Astrocyte (in vitro differentiated cells and primary cell): ENCODE measurements around the gene VRK2. TPM values are rescaled to one million over a fixed set of nuclear protein-coding genes. Genes with fewer than 3 reads are reported as not detected.

Experiments
- DNase-seq: peaks from one replicate; pipeline ENCODE4 v3.0.0-alpha.2; 2010; ENCODE audit warnings: low read depth
- FAIRE-seq: peaks from 2 replicates; lab custom pipeline; 2011; peaks lifted over from hg19 to GRCh38; lab: Jason Lieb, UNC
- H2AFZ ChIP-seq: 2 replicates; pipeline ENCODE4 v1.6.0; 2012; ENCODE audit warnings: low read depth, low read length, inconsistent platforms
- H3K27ac ChIP-seq: 2 replicates; pipeline ENCODE4 v1.5.1; 2011; ENCODE audit warnings: low read depth, low read length, inconsistent platforms
- H3K27me3 ChIP-seq: 2 replicates; pipeline ENCODE4 v1.6.0; 2011; ENCODE audit warnings: low read length, inconsistent platforms; ENCODE audit not compliant: insufficient read depth
- H3K36me3 ChIP-seq: 2 replicates; pipeline ENCODE4 v1.5.1; 2011; ENCODE audit warnings: low read length, inconsistent platforms; ENCODE audit not compliant: insufficient read depth
- H3K4me1 ChIP-seq: 2 replicates; pipeline ENCODE4 v1.5.1; 2011; ENCODE audit warnings: low read length, inconsistent platforms; ENCODE audit not compliant: insufficient read depth
- H3K4me2 ChIP-seq: 2 replicates; pipeline ENCODE4 v1.6.0; 2012; ENCODE audit warnings: low read length, inconsistent platforms
- H3K4me3 ChIP-seq: 2 replicates; pipeline ENCODE4 v1.5.1; 2011; ENCODE audit warnings: low read depth, mild to moderate bottlenecking, low read length, inconsistent platforms; ENCODE audit not compliant: insufficient read depth
- H3K79me2 ChIP-seq: 2 replicates; pipeline ENCODE4 v1.6.0; 2012; ENCODE audit warnings: mild to moderate bottlenecking, low read length, inconsistent platforms; ENCODE audit not compliant: insufficient read depth
- H3K9ac ChIP-seq: 2 replicates; pipeline ENCODE4 v1.6.0; 2012; ENCODE audit warnings: mild to moderate bottlenecking, low read length, inconsistent platforms
- H3K9me3 ChIP-seq: 2 replicates; pipeline ENCODE4 v1.5.1; 2012; ENCODE audit warnings: low read depth, mild to moderate bottlenecking, low read length, inconsistent platforms; ENCODE audit not compliant: insufficient read depth
- H4K20me1 ChIP-seq: 2 replicates; pipeline ENCODE4 v1.6.0; 2012; ENCODE audit warnings: low read length, inconsistent platforms; ENCODE audit not compliant: insufficient read depth
- H3K27ac Mint-ChIP-seq: one replicate; pipeline ENCODE4 v1.8.0; 2021; ENCODE audit warnings: mild to moderate bottlenecking, mixed read lengths; ENCODE audit not compliant: unreplicated experiment
- H3K27me3 Mint-ChIP-seq: one replicate; pipeline ENCODE4 v1.8.0; 2021; ENCODE audit warnings: low read depth, mixed read lengths; ENCODE audit not compliant: unreplicated experiment
- H3K36me3 Mint-ChIP-seq: one replicate; pipeline ENCODE4 v1.8.0; 2021; ENCODE audit warnings: low read depth, mixed read lengths; ENCODE audit not compliant: unreplicated experiment
- H3K4me1 Mint-ChIP-seq: one replicate; pipeline ENCODE4 v1.8.0; 2021; ENCODE audit warnings: low read depth, mixed read lengths; ENCODE audit not compliant: unreplicated experiment
- H3K4me3 Mint-ChIP-seq: one replicate; pipeline ENCODE4 v1.8.0; 2021; ENCODE audit warnings: mild to moderate bottlenecking, moderate library complexity, mixed read lengths; ENCODE audit not compliant: unreplicated experiment
- H3K9me3 Mint-ChIP-seq: one replicate; pipeline ENCODE4 v1.8.0; 2021; ENCODE audit warnings: mild to moderate bottlenecking, mixed read lengths; ENCODE audit not compliant: unreplicated experiment
- EZH2 ChIP-seq: IDR thresholded peaks from 2 replicates; pipeline ENCODE4 v1.6.1; 2012; ENCODE audit warnings: mild to moderate bottlenecking, low read length, inconsistent platforms; ENCODE audit not compliant: insufficient read depth
- total RNA-seq: library from RNA; stranded (reverse); gene quantifications from 2 replicates; pipeline ENCODE4 v1.2.1, GENCODE V29; 2021
- TF ChIP-seq, protein P1 (sequence below): IDR thresholded peaks from 2 replicates; pipeline ENCODE4 v1.5.1; 2011; ENCODE audit warnings: low read depth, mild to moderate bottlenecking, inconsistent platforms, low read length, moderate library complexity; ENCODE audit not compliant: insufficient read depth

The VRK2 gene
- total RNA-seq, 1 donor from 2014 or later, result 28.6 TPM

DNA sequence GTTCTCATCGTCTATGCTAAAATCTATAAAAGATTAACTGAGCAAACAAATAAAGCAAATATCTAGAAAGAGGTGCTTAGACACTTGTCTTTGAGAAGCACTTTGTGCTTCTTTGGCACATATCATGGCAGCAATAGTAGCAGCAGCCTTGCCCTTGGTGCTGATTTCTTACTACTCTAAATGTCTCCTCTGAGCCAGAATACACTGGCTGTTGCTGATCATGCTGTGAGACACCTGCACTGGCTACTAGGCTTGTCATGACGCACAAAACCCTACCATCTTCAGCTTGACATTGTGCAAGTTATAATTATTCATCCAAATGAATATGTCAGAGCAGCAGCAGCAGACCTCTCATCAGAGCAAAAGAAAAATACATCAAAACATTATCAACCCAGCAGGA is 147.9 kb downstream of the VRK2 start:
- no peak for FAIRE-seq

DNA sequence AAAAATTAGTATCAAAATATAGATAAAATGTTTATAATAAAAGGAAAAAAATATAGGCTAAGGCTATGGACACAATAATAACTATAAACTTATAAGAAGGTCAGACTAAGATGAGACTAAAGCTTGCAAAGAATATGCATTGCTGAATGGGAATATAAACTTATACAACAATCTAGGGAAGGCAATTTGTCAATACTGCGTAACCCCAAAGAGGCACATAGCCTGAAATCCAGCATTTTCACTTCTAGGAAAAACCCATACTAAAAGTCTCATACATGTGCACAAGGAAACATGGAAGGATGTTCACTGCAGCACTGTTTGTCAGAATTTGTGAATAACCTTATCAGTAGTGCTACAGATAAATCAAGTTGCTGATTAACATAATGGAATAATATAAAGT is 149.1 kb downstream of the VRK2 start:
- TF ChIP-seq, protein P1, sequence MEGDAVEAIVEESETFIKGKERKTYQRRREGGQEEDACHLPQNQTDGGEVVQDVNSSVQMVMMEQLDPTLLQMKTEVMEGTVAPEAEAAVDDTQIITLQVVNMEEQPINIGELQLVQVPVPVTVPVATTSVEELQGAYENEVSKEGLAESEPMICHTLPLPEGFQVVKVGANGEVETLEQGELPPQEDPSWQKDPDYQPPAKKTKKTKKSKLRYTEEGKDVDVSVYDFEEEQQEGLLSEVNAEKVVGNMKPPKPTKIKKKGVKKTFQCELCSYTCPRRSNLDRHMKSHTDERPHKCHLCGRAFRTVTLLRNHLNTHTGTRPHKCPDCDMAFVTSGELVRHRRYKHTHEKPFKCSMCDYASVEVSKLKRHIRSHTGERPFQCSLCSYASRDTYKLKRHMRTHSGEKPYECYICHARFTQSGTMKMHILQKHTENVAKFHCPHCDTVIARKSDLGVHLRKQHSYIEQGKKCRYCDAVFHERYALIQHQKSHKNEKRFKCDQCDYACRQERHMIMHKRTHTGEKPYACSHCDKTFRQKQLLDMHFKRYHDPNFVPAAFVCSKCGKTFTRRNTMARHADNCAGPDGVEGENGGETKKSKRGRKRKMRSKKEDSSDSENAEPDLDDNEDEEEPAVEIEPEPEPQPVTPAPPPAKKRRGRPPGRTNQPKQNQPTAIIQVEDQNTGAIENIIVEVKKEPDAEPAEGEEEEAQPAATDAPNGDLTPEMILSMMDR, result no peak
- TF ChIP-seq EZH2, result no peak
- Histone ChIP-seq H3K36me3 (no peaks in the 10 kb centered on the region), H3K9ac (no peak overlapping the region), H3K9me3 (no peaks in the 10 kb centered on the region), H3K79me2 (no peaks in the 10 kb centered on the region), H3K4me2 (no peak overlapping the region), H3K4me1 (no peaks in the 10 kb centered on the region), H4K20me1 (no peaks in the 10 kb centered on the region), H3K27me3 (no peaks in the 10 kb centered on the region), H2AFZ (no peak overlapping the region), H3K27ac (no peak overlapping the region), H3K4me3 (no peak overlapping the region)
- Mint-ChIP-seq H3K4me3 (no peak overlapping the region), H3K9me3 (no peaks in the 10 kb centered on the region), H3K36me3 (no peaks in the 10 kb centered on the region), H3K27me3 (no peaks in the 10 kb centered on the region), H3K4me1 (no peaks in the 10 kb centered on the region), H3K27ac (no peak overlapping the region)
- FAIRE-seq (no peak), DNase-seq (no peak)

More for the DNA sequence above, 147.9 kb downstream of the VRK2 start:
- Mint-ChIP-seq H3K27me3 (no peaks in the 10 kb centered on the region), H3K4me1 (no peaks in the 10 kb centered on the region), H3K27ac (no peak overlapping the region), H3K36me3 (no peaks in the 10 kb centered on the region), H3K4me3 (no peak overlapping the region), H3K9me3 (no peaks in the 10 kb centered on the region)
- Histone ChIP-seq H3K79me2 (no peaks in the 10 kb centered on the region), H3K4me3 (no peak overlapping the region), H3K9me3 (no peaks in the 10 kb centered on the region), H3K36me3 (no peaks in the 10 kb centered on the region), H4K20me1 (no peaks in the 10 kb centered on the region), H3K27ac (no peak overlapping the region), H3K27me3 (no peaks in the 10 kb centered on the region), H3K4me1 (no peaks in the 10 kb centered on the region), H3K4me2 (no peak overlapping the region), H2AFZ (no peak overlapping the region), H3K9ac (no peak overlapping the region)
- no peak for TF ChIP-seq EZH2
- TF ChIP-seq, protein P1, result no peak
- no peak for DNase-seq

DNA sequence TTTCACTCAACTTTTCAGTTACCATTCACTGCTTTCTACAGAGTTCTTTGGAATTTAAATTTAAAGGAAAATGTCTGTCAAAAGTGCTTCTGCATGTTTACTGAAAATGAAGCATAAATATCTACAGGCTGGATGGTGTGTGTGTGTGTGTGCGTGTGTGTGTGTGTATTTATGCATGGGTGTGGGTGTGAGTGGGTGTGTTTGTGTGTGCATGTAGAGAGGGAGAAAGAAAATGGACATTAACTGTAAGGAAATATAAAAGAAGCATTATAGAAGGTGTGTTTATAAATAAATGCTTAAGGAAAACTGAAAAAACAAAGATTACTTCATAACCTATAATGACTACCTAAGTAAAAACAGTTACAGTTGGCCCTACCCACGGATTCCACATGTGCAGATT is 151.3 kb downstream of the VRK2 start:
- Mint-ChIP-seq H3K27me3 (no peaks in the 10 kb centered on the region), H3K9me3 (no peaks in the 10 kb centered on the region), H3K27ac (no peak overlapping the region), H3K4me3 (no peak overlapping the region), H3K4me1 (no peaks in the 10 kb centered on the region), H3K36me3 (no peaks in the 10 kb centered on the region)
- H2AFZ ChIP-seq, result no peak overlapping the region
- no peaks in the 10 kb centered on the region for H3K79me2 ChIP-seq
- DNase-seq (no peak), FAIRE-seq (no peak)
- TF ChIP-seq, protein P1, result no peak
- TF ChIP-seq EZH2, result no peak
- H3K9me3 ChIP-seq, result no peaks in the 10 kb centered on the region
- H3K4me2 ChIP-seq, result no peak overlapping the region
- no peak overlapping the region for H3K27ac ChIP-seq
- H4K20me1 ChIP-seq, result no peaks in the 10 kb centered on the region
- H3K27me3 ChIP-seq, result no peaks in the 10 kb centered on the region
- H3K4me1 ChIP-seq, result no peaks in the 10 kb centered on the region
- H3K4me3 ChIP-seq, result no peak overlapping the region
- H3K36me3 ChIP-seq, result no peaks in the 10 kb centered on the region
- H3K9ac ChIP-seq, result no peak overlapping the region
